HEK293T (cell line): Measurements from ENCODE around the gene TSPAN4.

Source experiments
- CTCF ChIA-PET: fragments of 350-600 bp; formaldehyde crosslinking; extraction: SDS; loops from one replicate; lab custom pipeline; 2021; ENCODE audit warnings: antibody characterized with exemption, inconsistent platforms; lab: Yijun Ruan, JAX
- POLR2A ChIA-PET: fragments of 350-600 bp; formaldehyde crosslinking; extraction: SDS; loops from one replicate; lab custom pipeline; 2020; ENCODE audit warnings: antibody characterized with exemption, inconsistent platforms; lab: Yijun Ruan, JAX
- DNase-seq: peaks from one replicate; pipeline ENCODE4 v3.0.0; 2012; ENCODE audit warnings: mixed read lengths; ENCODE audit errors: extremely low spot score
- ARNT ChIP-seq: fragments of 450-650 bp; IDR thresholded peaks from 2 replicates; pipeline ENCODE4 v1.6.1; 2017; ENCODE audit warnings: mild to moderate bottlenecking
- BHLHE40 ChIP-seq: fragments of 450-650 bp; IDR thresholded peaks from 2 replicates; pipeline ENCODE4 v1.6.1; 2016; ENCODE audit warnings: mild to moderate bottlenecking, moderate library complexity, borderline replicate concordance
- CTBP1 ChIP-seq: fragments of 450-650 bp; IDR thresholded peaks from 2 replicates; pipeline ENCODE4 v1.6.1; 2016; ENCODE audit warnings: borderline replicate concordance
- ELF4 ChIP-seq: fragments of 450-650 bp; IDR thresholded peaks from 2 replicates; pipeline ENCODE4 v1.6.1; 2017; ENCODE audit warnings: antibody characterized with exemption
- FOXA1 ChIP-seq: fragments of 450-650 bp; IDR thresholded peaks from 2 replicates; pipeline ENCODE4 v1.6.1; 2016; ENCODE audit warnings: mild to moderate bottlenecking
- FOXK2 ChIP-seq: fragments of 450-650 bp; IDR thresholded peaks from 2 replicates; pipeline ENCODE4 v1.6.1; 2016; ENCODE audit warnings: mild to moderate bottlenecking
- FOXM1 ChIP-seq: fragments of 450-650 bp; IDR thresholded peaks from 2 replicates; pipeline ENCODE4 v1.6.1; 2017; ENCODE audit warnings: mild to moderate bottlenecking, borderline replicate concordance
- HDGF ChIP-seq: fragments of 450-650 bp; IDR thresholded peaks from 2 replicates; pipeline ENCODE4 v1.6.1; 2017; ENCODE audit warnings: antibody characterized with exemption, borderline replicate concordance
- L3MBTL2 ChIP-seq: fragments of 450-650 bp; conservative IDR thresholded peaks from 2 replicates; pipeline ENCODE4 v1.6.1; 2016; ENCODE audit warnings: mild to moderate bottlenecking
- LEF1 ChIP-seq: fragments of 450-650 bp; IDR thresholded peaks from 2 replicates; pipeline ENCODE4 v1.6.1; 2017; ENCODE audit warnings: mild to moderate bottlenecking, borderline replicate concordance
- NFRKB ChIP-seq: fragments of 450-650 bp; IDR thresholded peaks from 2 replicates; pipeline ENCODE4 v1.6.1; 2016; ENCODE audit warnings: mild to moderate bottlenecking, moderate library complexity
- SP1 ChIP-seq: fragments of 450-650 bp; IDR thresholded peaks from 2 replicates; pipeline ENCODE4 v1.6.1; 2017
- SUZ12 ChIP-seq: fragments of 450-650 bp; IDR thresholded peaks from 2 replicates; pipeline ENCODE4 v1.6.1; 2016; ENCODE audit warnings: mild to moderate bottlenecking
- TARDBP ChIP-seq: fragments of 450-650 bp; IDR thresholded peaks from 2 replicates; pipeline ENCODE4 v1.6.1; 2016
- ZNF384 ChIP-seq: fragments of 450-650 bp; IDR thresholded peaks from 2 replicates; pipeline ENCODE4 v1.6.1; 2016
- TF ChIP-seq, protein P1 (sequence below): fragments of 450-650 bp; IDR thresholded peaks from 2 replicates; pipeline ENCODE4 v1.6.1; 2016

The TSPAN4 gene

DNA sequence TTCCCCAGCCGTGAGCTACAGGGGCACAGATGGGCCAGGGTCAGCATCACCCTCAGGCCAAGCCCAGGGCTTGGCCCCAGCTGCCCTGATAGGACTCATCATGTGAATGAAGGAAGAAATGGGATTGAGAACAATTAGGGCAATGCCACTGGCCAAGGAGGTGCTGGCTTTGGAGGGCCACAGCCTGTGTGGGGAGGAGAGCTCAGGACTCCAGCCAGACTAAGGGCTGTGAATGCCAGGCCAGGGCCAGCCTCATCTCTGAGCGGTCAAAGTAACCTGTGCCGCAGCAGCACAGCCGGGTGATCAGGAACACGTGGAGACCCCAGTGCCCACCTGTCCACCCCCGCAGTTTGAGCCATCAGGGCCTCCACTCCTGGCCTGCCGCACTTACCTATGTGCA is 57.9 kb downstream of the TSPAN4 start:
- CTCF ChIA-PET = no interaction called here
- POLR2A ChIA-PET = no interaction called here
- TF ChIP-seq CTBP1 (no peak), HDGF (no peak), BHLHE40 (no peak), ARNT (no peak), SP1 (no peak), NFRKB (no peak), TARDBP (no peak), L3MBTL2 (no peak), FOXM1 (no peak), ELF4 (no peak), ZNF384 (no peak), FOXK2 (no peak), SUZ12 (no peak), FOXA1 (no peak), LEF1 (no peak)
- TF ChIP-seq, protein P1, sequence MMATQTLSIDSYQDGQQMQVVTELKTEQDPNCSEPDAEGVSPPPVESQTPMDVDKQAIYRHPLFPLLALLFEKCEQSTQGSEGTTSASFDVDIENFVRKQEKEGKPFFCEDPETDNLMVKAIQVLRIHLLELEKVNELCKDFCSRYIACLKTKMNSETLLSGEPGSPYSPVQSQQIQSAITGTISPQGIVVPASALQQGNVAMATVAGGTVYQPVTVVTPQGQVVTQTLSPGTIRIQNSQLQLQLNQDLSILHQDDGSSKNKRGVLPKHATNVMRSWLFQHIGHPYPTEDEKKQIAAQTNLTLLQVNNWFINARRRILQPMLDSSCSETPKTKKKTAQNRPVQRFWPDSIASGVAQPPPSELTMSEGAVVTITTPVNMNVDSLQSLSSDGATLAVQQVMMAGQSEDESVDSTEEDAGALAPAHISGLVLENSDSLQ = no peak
- no peak for DNase-seq

DNA sequence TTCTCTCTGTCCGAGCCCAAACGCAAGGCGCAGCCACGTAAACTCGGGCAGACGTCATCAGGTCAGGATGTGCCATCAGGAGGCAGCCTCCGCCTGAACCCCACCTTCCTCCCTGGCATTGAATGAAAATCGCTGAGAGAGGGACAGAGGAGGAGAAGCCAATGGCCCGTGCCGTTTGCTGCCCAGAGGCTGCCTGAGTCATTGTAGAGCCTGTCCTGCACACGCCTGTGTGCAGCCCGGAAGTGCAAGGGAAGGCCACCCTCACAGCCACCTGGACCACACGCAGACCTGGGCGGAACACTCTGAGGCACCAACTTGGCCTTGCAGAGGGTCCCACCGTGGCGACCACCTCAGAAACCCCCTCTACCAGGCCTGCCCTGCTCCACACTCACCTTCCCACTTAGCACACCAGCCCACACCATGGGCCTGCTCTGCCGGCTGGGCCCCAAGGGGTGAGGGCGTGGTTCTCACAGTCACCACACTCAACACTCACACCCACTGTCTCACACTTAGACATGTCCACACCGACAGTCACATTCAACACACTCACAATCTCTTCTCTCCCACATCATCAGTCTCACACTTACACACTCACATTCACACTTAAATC is 58.9 kb downstream of the TSPAN4 start:
- ChIA-PET CTCF (no interaction called here), POLR2A (no interaction called here)
- DNase-seq = no peak
- TF ChIP-seq NFRKB (no peak), FOXK2 (no peak), HDGF (no peak), CTBP1 (no peak), L3MBTL2 (no peak), SP1 (no peak), LEF1 (no peak), TARDBP (no peak), ARNT (no peak), FOXM1 (no peak), ZNF384 (no peak), FOXA1 (no peak), BHLHE40 (no peak), ELF4 (no peak), SUZ12 (no peak)
- TF ChIP-seq, protein P1 = no peak

DNA sequence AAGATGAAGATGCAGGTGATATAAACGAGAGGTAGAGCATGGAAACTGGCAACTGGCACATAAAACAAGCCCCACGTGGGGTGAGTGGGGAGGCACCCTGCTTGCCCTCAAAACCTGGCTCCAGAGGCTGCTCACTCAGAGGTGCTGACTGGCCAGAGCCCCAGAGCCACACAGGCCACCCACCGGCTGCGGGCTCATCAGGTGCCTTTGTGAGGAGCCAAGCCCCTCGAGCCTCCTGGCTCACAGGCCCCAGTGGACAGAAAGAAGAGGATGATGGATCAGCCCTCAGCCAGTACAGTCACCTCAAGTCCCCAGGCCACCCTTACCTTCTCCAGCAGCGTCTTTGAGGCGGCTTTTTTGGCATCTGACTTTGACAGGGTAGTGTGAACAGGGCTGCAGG is 61.7 kb downstream of the TSPAN4 start:
- ChIA-PET POLR2A (no interaction called here), CTCF (no interaction called here)
- DNase-seq = no peak
- TF ChIP-seq LEF1 = no peak
- TF ChIP-seq BHLHE40 = no peak
- no peak for TF ChIP-seq NFRKB
- no peak for TF ChIP-seq TARDBP
- no peak for TF ChIP-seq ARNT
- no peak for TF ChIP-seq HDGF
- TF ChIP-seq FOXK2 = no peak
- no peak for TF ChIP-seq ELF4
- no peak for TF ChIP-seq ZNF384

DNA sequence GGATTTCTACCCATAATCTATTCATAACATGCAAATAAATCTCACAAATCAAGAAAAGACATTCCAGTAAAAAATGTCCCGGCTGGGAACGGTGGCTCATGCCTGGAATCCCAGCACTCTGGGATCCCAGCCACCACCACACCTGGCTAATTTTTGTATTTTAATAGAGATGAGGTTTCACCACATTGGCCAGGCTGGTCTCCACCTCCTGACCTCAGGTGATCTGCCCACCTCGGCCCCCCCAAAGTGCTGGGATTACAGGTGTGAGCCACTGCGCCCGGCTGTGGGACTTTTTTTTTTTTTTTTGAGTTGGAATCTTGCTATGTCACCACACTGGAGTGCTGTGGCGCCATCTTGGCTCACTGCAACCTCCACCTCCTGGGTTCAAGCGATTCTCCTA is 63.3 kb downstream of the TSPAN4 start:
- ChIA-PET CTCF (no interaction called here), POLR2A (no interaction called here)
- DNase-seq = no peak
- no peak for TF ChIP-seq ZNF384
- no peak for TF ChIP-seq FOXK2
- no peak for TF ChIP-seq SP1
- TF ChIP-seq CTBP1 = no peak
- TF ChIP-seq ELF4 = no peak
- TF ChIP-seq ARNT = no peak
- TF ChIP-seq BHLHE40 = no peak
- TF ChIP-seq HDGF = no peak
- TF ChIP-seq FOXM1 = no peak
- TF ChIP-seq, protein P1 = no peak
- TF ChIP-seq L3MBTL2 = no peak
- no peak for TF ChIP-seq TARDBP
- no peak for TF ChIP-seq SUZ12

DNA sequence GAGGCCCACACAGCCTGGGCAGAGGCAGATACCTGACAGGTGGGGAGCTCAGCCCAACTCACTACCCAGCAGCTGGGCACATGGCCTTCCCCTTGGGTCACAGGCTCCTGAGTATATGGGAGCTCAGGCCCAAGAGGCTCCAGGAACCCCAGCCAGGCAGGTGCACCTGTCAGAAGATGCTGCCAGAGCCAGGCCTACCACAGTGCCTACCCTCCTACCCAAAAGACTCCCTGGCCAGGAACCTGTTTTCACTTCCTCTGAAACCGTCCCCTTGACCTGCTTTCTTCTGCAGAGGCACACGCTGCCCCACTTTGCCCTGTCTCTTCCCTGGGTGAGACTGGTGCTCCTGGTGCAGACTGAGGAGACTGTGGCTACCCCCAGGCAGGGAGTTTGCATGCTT is 65.0 kb downstream of the TSPAN4 start:
- TF ChIP-seq FOXA1 (no peak), LEF1 (no peak)
- ChIA-PET CTCF (no interaction called here), POLR2A (no interaction called here)
- DNase-seq = no peak

DNA sequence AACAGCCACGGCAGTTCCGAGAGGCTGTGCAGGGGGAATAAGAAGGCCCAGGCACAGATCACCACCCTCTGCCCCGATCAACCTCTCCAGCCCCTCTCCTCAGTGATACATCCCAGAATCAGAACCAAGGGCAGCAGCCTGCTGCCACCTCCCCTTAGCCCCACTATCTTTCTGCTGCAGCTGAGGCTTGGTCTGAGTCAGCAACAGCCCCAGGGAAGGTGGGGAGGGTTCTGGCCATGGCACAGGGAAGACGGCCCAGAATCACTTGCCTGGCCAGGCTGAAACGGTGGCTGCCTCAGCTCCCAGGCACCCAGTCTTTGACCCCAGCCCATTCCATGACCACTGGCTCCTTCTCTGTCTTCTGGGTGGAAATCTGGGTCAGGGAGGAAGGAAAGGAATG is 65.6 kb downstream of the TSPAN4 start:
- no peak for DNase-seq
- POLR2A ChIA-PET = no interaction called here
- no peak for TF ChIP-seq FOXA1
- no peak for TF ChIP-seq TARDBP
- no peak for TF ChIP-seq ELF4
- no peak for TF ChIP-seq HDGF
- no peak for TF ChIP-seq ARNT
- no peak for TF ChIP-seq SP1
- no peak for TF ChIP-seq NFRKB
- TF ChIP-seq LEF1 = no peak
- no peak for TF ChIP-seq FOXM1
- TF ChIP-seq BHLHE40 = no peak
- CTCF ChIA-PET = no interaction called here
